Cortex of kidney (tissue), 1 donor: Measurements from ENCODE around the gene TRAF2.

ENCODE experiments used
- DNase-seq: peaks from one replicate; lab custom pipeline; 2025; lab: John Stamatoyannopoulos, UW

TRAF2 gene

DNA sequence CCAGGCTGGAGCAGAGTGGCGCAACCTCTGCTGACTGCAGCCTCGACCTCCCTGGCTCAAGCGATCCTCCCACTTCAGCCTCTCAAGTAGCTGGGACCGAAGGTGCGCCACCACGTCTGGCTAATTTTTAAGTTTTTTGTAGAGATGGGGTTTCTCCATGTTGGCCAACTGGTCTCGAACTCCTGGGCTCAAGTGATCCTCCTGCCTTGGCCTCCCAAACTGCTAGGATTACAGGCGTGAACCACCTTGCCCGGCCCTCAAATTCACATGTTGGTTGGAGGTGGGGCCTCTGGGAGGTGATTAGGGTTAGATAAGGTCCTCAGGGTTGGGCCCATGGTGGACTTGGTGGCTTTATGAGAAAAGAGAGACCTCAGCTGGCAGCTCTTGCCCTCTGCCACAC is 75.8 kb downstream of the TRAF2 start:
- no peak for DNase-seq

DNA sequence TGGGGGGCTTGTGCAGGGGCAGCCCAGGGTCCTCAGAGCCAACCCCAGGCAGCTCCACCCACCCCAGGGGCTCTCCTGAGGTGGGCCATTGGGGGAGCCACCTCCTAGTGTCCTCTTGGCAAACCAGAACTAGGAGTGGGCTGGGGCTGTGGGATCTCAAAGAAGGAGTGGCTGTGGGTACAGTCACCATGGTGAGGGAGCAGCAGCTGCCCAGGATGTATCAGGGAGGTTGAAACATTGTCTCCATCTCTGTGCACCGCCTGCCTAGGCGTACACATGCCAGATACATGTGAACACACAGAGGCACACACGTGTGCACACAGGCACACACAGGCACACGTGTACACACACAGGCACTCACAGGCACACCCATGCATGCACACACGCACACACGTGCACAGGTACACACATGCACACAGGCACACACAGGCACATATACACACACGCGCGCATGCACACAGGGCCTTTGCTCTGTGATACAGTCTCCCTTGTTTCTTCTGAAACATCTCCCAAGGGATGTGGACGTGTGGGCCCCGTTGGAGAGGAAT is 76.5 kb downstream of the TRAF2 start:
- no peak for DNase-seq

DNA sequence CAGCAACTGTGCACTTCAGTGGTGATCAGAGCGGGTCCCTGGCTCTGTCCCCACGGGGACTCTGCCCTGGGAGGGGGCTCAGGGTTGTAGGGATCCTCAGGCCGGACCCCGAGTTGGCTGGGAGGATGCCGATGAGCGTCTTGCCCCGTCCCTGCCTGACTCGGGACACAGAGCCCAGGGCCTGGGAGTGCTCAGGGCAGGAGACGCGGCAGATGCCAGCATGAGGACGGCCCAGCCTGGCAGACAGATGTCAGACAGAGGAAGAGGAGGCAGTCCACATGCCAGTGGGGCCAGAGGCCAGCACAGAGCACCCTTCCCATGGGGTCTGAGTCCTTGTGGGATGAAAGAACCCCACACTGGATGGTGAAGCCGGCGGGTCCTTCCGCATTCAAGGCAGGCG is 77.0 kb downstream of the TRAF2 start:
- DNase-seq: no peak

- DNase-seq: no peak
Measured at GRCh38 chr9:136963751-136964150, 77.4 kb downstream of the TRAF2 start.

- DNase-seq: no peak
Measured at GRCh38 chr9:136964171-136964689, 77.9 kb downstream of the TRAF2 start.

DNA sequence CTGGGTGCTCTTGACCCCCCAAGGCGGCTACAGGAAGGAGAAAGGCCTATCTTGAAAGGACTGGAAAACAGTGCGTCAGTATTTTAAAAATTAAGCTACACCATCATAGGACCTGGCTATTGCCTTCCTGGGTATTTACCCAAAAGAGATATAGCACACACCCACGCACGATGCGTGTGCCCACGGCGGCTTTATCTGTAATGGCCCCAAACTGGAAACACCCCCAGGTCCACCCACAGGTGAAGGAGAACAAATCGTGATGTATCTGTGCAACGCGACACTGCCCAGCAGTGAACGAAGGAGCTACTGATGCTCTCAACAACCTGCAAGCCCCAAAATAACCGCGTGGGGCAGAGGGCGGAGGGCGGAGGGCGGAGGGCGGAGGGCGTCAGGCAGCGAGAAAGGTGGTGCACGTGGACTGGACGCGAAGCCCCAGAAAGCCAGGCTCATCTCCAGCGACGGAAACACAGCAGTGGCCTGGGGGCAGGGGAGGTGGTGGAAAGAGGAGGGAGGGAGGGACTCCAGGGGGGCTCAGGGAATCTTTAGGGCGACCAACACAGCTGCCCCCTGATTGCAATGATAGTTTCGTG is 78.6 kb downstream of the TRAF2 start:
- DNase-seq: no peak

DNA sequence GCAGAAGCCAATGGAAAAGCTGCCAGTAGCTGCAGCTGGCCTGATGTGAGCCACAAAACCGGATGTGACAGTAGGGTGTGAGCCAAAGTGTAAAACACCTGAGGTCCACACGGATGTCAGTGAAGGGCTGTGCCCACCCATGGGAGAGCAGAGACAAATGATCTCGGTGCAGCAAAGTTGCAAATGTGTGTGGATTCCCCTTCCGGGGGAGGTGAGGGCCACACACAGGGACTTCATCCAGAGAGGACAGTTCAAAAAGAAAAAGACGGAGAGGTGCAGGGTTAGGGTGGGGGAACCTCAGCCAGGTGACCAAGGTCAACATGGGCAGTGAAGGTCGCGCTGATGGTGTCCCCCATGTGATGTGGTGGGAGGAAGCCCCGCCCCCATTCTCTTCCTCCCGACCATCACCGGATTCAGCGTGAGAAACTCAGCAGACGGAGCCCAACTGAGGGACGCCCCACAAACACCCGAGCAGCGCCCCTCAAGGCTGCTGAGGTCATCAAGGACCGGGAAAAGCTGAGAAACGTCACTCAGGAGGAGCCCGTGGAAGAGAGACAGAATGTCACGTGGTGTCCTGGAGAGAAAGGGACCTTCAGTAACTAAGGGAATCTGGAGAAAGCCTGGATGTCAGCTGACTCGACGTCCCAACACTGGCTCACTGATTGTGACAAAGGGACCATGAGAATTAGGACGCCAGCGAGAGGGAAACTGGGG is 79.6 kb downstream of the TRAF2 start:
- no peak for DNase-seq

DNA sequence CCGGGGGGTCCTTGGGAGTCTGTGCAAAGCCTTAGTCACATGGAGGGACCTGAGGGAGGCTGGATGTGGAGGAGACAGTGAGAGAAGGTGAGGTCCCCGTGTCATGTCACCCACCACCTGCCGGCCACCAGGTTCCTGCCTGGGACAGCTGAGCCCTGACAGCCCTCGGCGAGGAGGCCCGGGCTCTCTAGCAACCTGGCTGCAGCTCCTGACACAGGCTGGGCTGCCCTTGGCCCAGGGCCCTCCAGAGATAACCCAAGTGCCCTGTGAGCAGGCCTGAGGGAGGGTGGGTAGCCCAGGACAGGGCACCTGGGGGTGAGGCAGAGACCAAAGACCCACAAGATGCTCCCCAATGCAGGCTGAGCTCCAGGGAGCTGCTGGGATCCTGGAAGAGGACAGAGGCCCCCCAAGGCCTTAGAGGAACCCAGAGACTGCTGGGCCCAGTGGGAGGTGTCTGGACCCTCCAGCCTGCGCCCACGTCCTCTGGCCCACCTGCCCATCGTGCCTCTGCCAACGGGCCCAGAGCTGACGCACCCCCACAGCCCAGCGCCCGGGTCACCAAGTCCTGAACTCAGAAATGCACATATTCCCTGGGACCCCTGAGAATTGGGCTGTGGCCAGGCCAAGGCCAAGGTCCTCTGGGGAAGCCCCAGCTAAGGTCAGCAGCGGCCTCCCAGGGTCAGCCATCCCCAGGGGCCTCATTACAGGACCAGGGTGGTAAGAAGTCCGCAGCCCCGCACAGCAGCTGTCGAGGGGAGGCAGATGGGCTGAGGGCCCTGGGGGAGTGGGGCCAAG is 82.2 kb downstream of the TRAF2 start:
- DNase-seq: no peak

DNA sequence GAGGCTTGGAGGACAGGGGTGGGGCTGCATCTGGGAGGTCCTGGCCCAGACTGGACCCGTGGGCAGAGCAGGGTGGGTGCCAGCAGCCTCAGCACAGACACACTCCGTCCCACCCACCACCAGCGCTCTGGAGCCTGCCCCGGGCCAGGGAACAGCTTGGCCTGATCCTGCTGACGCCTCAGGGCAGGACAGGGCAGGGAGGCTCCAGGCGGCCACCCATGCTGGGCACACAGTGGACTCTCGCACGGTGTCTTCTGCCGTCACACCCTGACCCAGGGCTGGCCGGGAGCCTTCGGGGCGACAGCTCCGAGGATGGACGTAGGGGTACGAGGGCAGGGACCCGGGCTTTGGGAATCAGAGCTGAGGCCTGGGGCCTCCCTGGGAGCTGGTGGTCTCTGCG is 82.8 kb downstream of the TRAF2 start:
- DNase-seq: no peak

GRCh38 chr9:136969774-136970173 is 83.5 kb downstream of the TRAF2 start:
- no peak for DNase-seq

DNA sequence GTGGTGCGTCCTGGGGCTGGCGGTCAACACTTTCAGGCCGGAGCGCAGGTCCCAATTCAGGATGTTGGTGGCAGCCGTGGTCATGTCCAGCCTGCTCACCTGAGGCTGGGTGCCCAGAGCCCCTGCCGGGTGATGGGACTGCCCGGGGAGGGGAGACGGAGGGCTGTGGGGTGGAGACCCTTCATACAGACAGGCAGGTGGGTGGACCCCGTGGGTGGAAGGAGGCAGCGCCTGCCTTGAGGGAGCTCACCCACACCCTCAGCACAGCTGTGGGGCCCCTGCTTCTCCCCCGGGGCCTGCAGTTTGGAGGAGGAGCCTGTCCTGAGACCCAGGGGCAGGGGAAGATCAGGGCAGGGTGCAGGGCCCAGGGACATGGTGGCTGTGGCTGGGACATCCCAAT is 84.0 kb downstream of the TRAF2 start:
- no peak for DNase-seq

DNA sequence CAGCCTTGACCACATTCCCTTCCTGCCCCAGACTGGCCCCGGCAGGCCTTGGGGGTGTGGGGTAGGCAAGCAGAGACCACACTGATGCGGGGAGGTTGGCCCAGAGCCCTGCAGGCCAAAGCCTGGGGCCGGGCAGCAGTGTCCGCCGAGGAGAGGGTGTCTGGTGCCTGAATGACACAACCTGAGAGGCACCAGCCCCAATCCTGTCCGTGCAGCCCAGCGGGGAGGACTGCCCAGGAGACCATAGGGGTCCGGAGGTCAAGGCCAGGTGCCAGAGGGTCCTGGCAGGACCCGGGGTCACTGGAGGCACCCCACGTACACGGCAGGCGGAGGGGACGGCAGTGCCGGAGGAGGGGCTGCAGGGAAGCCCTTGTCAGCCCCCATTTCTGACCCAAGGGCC is 85.4 kb downstream of the TRAF2 start:
- no peak for DNase-seq

DNA sequence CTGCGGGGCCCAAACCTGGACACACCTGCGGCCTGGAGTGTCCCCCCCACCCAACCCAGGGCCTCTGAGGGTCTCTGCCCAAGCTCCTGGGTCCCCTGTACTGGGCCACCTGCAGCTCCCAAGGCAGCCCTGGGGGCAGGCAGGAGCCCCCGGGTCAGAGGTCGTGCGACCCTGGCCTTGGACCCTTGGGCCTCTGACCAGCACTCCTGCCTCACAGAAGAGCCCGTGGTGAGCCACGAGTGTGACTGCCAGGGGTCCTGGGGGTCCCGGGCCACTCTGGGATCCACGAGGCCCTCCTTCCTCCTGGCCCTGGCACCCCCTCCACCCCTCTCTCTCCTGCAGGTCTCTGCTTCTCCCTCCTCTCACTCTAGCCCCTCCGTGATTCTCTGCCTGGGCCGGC is 86.0 kb downstream of the TRAF2 start:
- no peak for DNase-seq

DNA sequence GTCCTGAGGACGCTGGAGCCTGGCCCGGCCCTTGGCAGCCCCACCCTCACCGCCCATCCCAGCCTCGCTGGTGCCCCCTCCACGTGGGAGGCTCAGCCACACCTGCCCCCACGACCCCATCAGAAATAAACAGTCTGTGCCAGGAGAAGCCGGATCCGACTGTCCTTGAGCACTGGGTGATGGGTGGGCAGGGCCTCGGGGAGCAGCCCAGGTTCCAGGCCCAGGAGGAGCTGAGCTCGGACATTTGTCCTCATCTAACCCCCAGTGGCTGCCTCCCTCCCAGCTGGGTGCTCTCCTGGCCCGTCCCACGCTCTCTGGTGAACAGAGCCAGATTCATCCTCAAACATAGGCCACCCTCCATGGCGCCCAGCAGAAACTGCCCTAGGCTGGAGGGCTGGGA is 86.4 kb downstream of the TRAF2 start:
- DNase-seq: no peak

DNA sequence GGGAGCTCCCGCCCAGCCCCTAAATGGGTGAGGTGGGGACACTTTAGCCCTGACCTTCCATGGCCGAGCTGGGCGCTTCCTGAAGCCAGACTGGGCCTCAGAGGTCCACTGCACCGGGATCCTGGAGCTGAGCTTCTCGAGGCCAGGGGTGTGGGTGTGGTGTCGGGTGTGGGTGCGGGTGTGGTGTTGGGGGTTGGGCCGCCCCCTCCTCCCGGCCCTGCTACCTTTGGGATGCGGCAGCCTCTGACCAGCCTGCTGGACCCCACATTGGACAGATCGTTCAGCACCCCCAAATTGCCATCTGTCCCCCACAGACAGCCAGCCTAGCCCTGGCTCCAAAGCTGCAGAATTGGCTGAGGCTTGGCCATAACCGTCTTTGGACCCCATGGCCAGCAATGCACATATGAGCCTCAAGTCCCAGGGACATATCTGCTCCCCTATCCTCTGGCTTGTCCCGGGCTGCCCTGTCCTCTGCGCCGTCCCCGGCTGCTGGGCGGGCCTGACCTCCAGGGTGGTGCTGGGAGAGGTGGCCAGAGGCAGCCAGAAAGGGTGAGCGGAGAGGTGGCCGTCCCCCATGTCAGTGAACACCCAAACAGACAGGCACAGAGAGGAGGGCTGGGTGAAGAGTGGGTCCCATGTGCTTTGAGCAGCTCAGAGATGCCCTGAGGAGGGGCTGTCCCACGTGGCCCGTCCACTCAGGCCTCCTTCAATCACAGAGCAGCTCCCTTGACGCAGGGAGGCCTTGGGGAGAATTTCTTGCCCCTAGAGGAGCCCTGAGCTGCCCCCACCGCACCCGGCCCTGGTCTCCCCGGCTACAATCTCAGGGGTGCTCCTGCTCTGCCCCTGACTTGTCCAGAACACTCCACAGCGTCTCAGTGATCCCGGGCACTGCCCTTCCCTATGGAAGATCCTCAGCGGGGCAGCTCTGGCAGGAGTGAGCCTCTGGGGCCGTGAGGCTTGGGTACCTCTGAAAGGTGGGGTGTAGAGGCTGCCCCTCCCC is 87.6 kb downstream of the TRAF2 start:
- DNase-seq: no peak

DNA sequence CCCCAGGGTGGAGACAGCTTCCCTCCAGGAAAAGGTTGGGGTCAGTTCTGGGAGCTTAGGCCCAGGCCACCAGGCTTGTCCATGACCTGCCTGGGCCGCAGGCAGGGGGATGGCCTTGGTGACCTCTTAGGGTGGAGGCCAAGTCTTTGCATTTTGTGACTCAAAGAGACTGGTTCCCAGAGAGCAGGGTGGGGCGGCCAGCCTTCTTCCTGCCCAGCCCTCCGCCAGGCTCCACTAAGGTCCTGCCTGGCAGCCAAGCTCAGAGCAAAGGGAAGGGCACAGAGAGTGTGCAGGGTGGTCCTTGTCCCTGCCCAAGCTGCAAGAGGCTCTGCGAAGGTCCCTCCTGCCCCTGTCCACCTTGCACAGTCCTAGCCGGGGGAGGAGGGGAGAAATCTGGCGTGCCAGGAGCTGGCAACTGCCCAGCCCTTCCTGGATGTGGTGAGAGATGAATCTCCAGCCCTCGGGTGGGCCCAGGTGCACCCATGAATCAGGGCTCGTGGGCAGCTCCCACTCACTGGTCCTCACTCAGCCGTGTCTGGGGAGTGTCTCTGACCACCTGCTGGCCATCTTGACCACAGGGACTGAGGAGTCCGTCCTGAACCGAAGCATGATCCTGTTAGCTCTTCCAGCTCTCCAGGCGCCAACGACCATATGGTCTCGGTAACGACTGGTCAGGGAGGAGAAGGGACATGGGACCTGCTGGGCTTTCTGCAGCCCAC is 88.7 kb downstream of the TRAF2 start:
- no peak for DNase-seq

GRCh38 chr9:136975644-136976043 is 89.3 kb downstream of the TRAF2 start:
- no peak for DNase-seq
